Measurements from ENCODE around the gene KLHL29.

KLHL29 gene

GRCh38 chr2:23449831-23450331, 64.9 kb downstream of the KLHL29 start:
- no peak overlapping the region for H2BK120ac ChIP-seq (ENCODE audit: insufficient read depth, low read length, poor library complexity)
- no peak overlapping the region for H4K8ac ChIP-seq (ENCODE audit: low read depth, low read length)
- no peak overlapping the region for H2BK5ac ChIP-seq (ENCODE audit: low read depth, low read length, poor library complexity)
- H3K4me3 ChIP-seq (ENCODE audit: low read depth, low read length) = no peak overlapping the region
- no peak overlapping the region for H3K4ac ChIP-seq (ENCODE audit: low read depth, low read length)
- peaks cover 6 to 7% of the 10 kb centered on the region in 2 experiments for H3K4me1 ChIP-seq (ENCODE audit: control insufficient read depth in 1 of 2, insufficient read depth in 2 of 2, low read length in 2 of 2)
- no peak overlapping the region for H3K27ac ChIP-seq (ENCODE audit: low read depth, low read length)
- no peaks in the 10 kb centered on the region for H3K27me3 ChIP-seq (ENCODE audit: insufficient read depth, low read length)
- no peak overlapping the region for H2BK12ac ChIP-seq (ENCODE audit: low read length)
- DNase-seq = no peak
- H3K79me1 ChIP-seq (ENCODE audit: low read length) = peaks cover 2% of the 10 kb centered on the region
- WGBS (ENCODE audit: extremely low coverage, insufficient coverage, insufficient read length) = no CpG with 5 or more reads among the region's 14 CpGs
- H3K14ac ChIP-seq (ENCODE audit: low read length) = no peak overlapping the region
- no peaks in the 10 kb centered on the region for H3K79me2 ChIP-seq (ENCODE audit: control insufficient read depth, insufficient read depth, low read length, poor library complexity)
- no peak overlapping the region for H3K18ac ChIP-seq (ENCODE audit: low read length)
- no peak overlapping the region for H3K4me2 ChIP-seq (ENCODE audit: low read length)
- H3K36me3 ChIP-seq (ENCODE audit: control insufficient read depth in 1 of 2, insufficient read depth in 2 of 2, low read length in 2 of 2) = peaks cover 3 to 7% of the 10 kb centered on the region in 2 experiments
- H4K91ac ChIP-seq (ENCODE audit: low read depth, low read length) = no peak overlapping the region
- H4K12ac ChIP-seq (ENCODE audit: low read depth, low read length) = no peak overlapping the region
- no peak overlapping the region for H2AK5ac ChIP-seq (ENCODE audit: low read length)
- H2AFZ ChIP-seq (ENCODE audit: insufficient read depth, low read length, poor library complexity) = no peak overlapping the region
- H3K9ac ChIP-seq (ENCODE audit: low read length) = no peak overlapping the region
- H3K9me3 ChIP-seq (ENCODE audit: insufficient read depth, low read depth, low read length) = no peaks in the 10 kb centered on the region
- no peak overlapping the region for H3K23ac ChIP-seq (ENCODE audit: low read length)

- H2BK12ac ChIP-seq (ENCODE audit: low read length) = no peak overlapping the region
- H3K4me3 ChIP-seq (ENCODE audit: low read depth, low read length) = no peak overlapping the region
- H3K18ac ChIP-seq (ENCODE audit: low read length) = no peak overlapping the region
- no peak overlapping the region for H2AFZ ChIP-seq (ENCODE audit: insufficient read depth, low read length, poor library complexity)
- no peak overlapping the region for H3K9ac ChIP-seq (ENCODE audit: low read length)
- no peak overlapping the region for H3K14ac ChIP-seq (ENCODE audit: low read length)
- no peak overlapping the region for H4K91ac ChIP-seq (ENCODE audit: low read depth, low read length)
- H2AK5ac ChIP-seq (ENCODE audit: low read length) = no peak overlapping the region
- no peak overlapping the region for H4K8ac ChIP-seq (ENCODE audit: low read depth, low read length)
- no peak for DNase-seq
- no peak overlapping the region for H3K4me2 ChIP-seq (ENCODE audit: low read length)
- H3K23ac ChIP-seq (ENCODE audit: low read length) = no peak overlapping the region
- no peak overlapping the region for H3K27ac ChIP-seq (ENCODE audit: low read depth, low read length)
- H3K36me3 ChIP-seq (ENCODE audit: control insufficient read depth in 1 of 2, insufficient read depth in 2 of 2, low read length in 2 of 2) = peaks cover 3% of the 10 kb centered on the region in 2 experiments
- no peak overlapping the region for H4K12ac ChIP-seq (ENCODE audit: low read depth, low read length)
- H2BK5ac ChIP-seq (ENCODE audit: low read depth, low read length, poor library complexity) = no peak overlapping the region
- WGBS (ENCODE audit: extremely low coverage, insufficient coverage, insufficient read length) = no CpG with 5 or more reads among the region's 5 CpGs
- no peaks in the 10 kb centered on the region for H3K79me2 ChIP-seq (ENCODE audit: control insufficient read depth, insufficient read depth, low read length, poor library complexity)
- H2BK120ac ChIP-seq (ENCODE audit: insufficient read depth, low read length, poor library complexity) = no peak overlapping the region
- peaks cover 6 to 7% of the 10 kb centered on the region in 2 experiments for H3K4me1 ChIP-seq (ENCODE audit: control insufficient read depth in 1 of 2, insufficient read depth in 2 of 2, low read length in 2 of 2)
- no peaks in the 10 kb centered on the region for H3K9me3 ChIP-seq (ENCODE audit: insufficient read depth, low read depth, low read length)
- no peak overlapping the region for H3K4ac ChIP-seq (ENCODE audit: low read depth, low read length)
- no peaks in the 10 kb centered on the region for H3K27me3 ChIP-seq (ENCODE audit: insufficient read depth, low read length)
- H3K79me1 ChIP-seq (ENCODE audit: low read length) = peaks cover 2% of the 10 kb centered on the region
These were observed 67.4 kb downstream of the KLHL29 start for GRCh38 chr2:23452372-23452771.

GRCh38 chr2:23452853-23453420, 68.0 kb downstream of the KLHL29 start:
- peaks cover 3% of the 10 kb centered on the region in 2 experiments for H3K36me3 ChIP-seq (ENCODE audit: control insufficient read depth in 1 of 2, insufficient read depth in 2 of 2, low read length in 2 of 2)
- DNase-seq = no peak
- no peak overlapping the region for H4K12ac ChIP-seq (ENCODE audit: low read depth, low read length)
- no peak overlapping the region for H2AK5ac ChIP-seq (ENCODE audit: low read length)
- H3K4me2 ChIP-seq (ENCODE audit: low read length) = no peak overlapping the region
- no peak overlapping the region for H2AFZ ChIP-seq (ENCODE audit: insufficient read depth, low read length, poor library complexity)
- peak overlapping the region; percentile 35 for H4K8ac ChIP-seq (ENCODE audit: low read depth, low read length)
- H3K79me1 ChIP-seq (ENCODE audit: low read length) = peaks cover 2% of the 10 kb centered on the region
- no peaks in the 10 kb centered on the region for H3K27me3 ChIP-seq (ENCODE audit: insufficient read depth, low read length)
- H3K23ac ChIP-seq (ENCODE audit: low read length) = no peak overlapping the region
- H2BK12ac ChIP-seq (ENCODE audit: low read length) = peak overlapping the region; percentile 59
- H3K9ac ChIP-seq (ENCODE audit: low read length) = no peak overlapping the region
- no peaks in the 10 kb centered on the region for H3K9me3 ChIP-seq (ENCODE audit: insufficient read depth, low read depth, low read length)
- H3K4me1 ChIP-seq (ENCODE audit: control insufficient read depth in 1 of 2, insufficient read depth in 2 of 2, low read length in 2 of 2) = peaks cover 6 to 7% of the 10 kb centered on the region in 2 experiments
- H3K79me2 ChIP-seq (ENCODE audit: control insufficient read depth, insufficient read depth, low read length, poor library complexity) = no peaks in the 10 kb centered on the region
- no CpG with 5 or more reads among the region's 9 CpGs for WGBS (ENCODE audit: extremely low coverage, insufficient coverage, insufficient read length)
- no peak overlapping the region for H3K18ac ChIP-seq (ENCODE audit: low read length)
- no peak overlapping the region for H3K4me3 ChIP-seq (ENCODE audit: low read depth, low read length)
- H3K4ac ChIP-seq (ENCODE audit: low read depth, low read length) = no peak overlapping the region
- H4K91ac ChIP-seq (ENCODE audit: low read depth, low read length) = peak overlapping the region; percentile 13
- H3K14ac ChIP-seq (ENCODE audit: low read length) = no peak overlapping the region
- H3K27ac ChIP-seq (ENCODE audit: low read depth, low read length) = no peak overlapping the region
- H2BK120ac ChIP-seq (ENCODE audit: insufficient read depth, low read length, poor library complexity) = no peak overlapping the region
- H2BK5ac ChIP-seq (ENCODE audit: low read depth, low read length, poor library complexity) = peak overlapping the region; percentile 21

GRCh38 chr2:23453432-23453831, 68.5 kb downstream of the KLHL29 start:
- H3K18ac ChIP-seq (ENCODE audit: low read length) = no peak overlapping the region
- no CpG with 5 or more reads among the region's 8 CpGs for WGBS (ENCODE audit: extremely low coverage, insufficient coverage, insufficient read length)

More at GRCh38 chr2:23453432-23453831, 68.5 kb downstream of the KLHL29 start:
- Histone ChIP-seq H3K23ac (ENCODE audit: low read length) (no peak overlapping the region), H2BK120ac (ENCODE audit: insufficient read depth, low read length, poor library complexity) (no peak overlapping the region), H2AFZ (ENCODE audit: insufficient read depth, low read length, poor library complexity) (peak overlapping the region; percentile 25), H3K27me3 (ENCODE audit: insufficient read depth, low read length) (no peaks in the 10 kb centered on the region), H3K79me2 (ENCODE audit: control insufficient read depth, insufficient read depth, low read length, poor library complexity) (no peaks in the 10 kb centered on the region), H4K91ac (ENCODE audit: low read depth, low read length) (peak overlapping the region; percentile 13), H3K4me2 (ENCODE audit: low read length) (no peak overlapping the region), H3K4me3 (ENCODE audit: low read depth, low read length) (no peak overlapping the region), H4K12ac (ENCODE audit: low read depth, low read length) (no peak overlapping the region), H2AK5ac (ENCODE audit: low read length) (peak overlapping the region; percentile 35), H3K14ac (ENCODE audit: low read length) (no peak overlapping the region), H3K79me1 (ENCODE audit: low read length) (peaks cover 2% of the 10 kb centered on the region), H3K36me3 (ENCODE audit: control insufficient read depth in 1 of 2, insufficient read depth in 2 of 2, low read length in 2 of 2) (peaks cover 3% of the 10 kb centered on the region in 2 experiments), H2BK5ac (ENCODE audit: low read depth, low read length, poor library complexity) (peak overlapping the region; percentile 21), H2BK12ac (ENCODE audit: low read length) (peak overlapping the region; percentile 59), H3K4me1 (ENCODE audit: control insufficient read depth in 1 of 2, insufficient read depth in 2 of 2, low read length in 2 of 2) (peaks cover 6 to 7% of the 10 kb centered on the region in 2 experiments), H3K9me3 (ENCODE audit: insufficient read depth, low read depth, low read length) (no peaks in the 10 kb centered on the region), H3K4ac (ENCODE audit: low read depth, low read length) (no peak overlapping the region), H4K8ac (ENCODE audit: low read depth, low read length) (peak overlapping the region; percentile 35), H3K9ac (ENCODE audit: low read length) (no peak overlapping the region), H3K27ac (ENCODE audit: low read depth, low read length) (no peak overlapping the region)
- DNase-seq = no peak
